Neuron (in vitro differentiated cells): ENCODE measurements around the gene IFT27.
"Not testable (repeated sequence)": the region's sequence is repeated elsewhere in the genome, so short reads cannot be mapped to it uniquely, and the experiment has no call there.

Experiments used
- H2AFZ ChIP-seq: one replicate; pipeline ENCODE4 v1.6.1; 2013; ENCODE audit warnings: low read depth, mild to moderate bottlenecking, inconsistent platforms, low read length, moderate library complexity
- H3K27me3 ChIP-seq: one replicate; pipeline ENCODE4 v1.6.1; 2013; ENCODE audit warnings: low read length; ENCODE audit not compliant: insufficient read depth
- H3K36me3 ChIP-seq: one replicate; pipeline ENCODE4 v1.6.1; 2013; ENCODE audit warnings: low read length; ENCODE audit not compliant: insufficient read depth
- H3K4me1 ChIP-seq: one replicate; pipeline ENCODE4 v1.6.1; 2013; ENCODE audit warnings: low read length; ENCODE audit not compliant: insufficient read depth
- H3K4me3 ChIP-seq: 2 replicates; pipeline ENCODE4 v1.5.1; 2013; ENCODE audit warnings: mild to moderate bottlenecking, low read length, moderate library complexity
- H3K9me3 ChIP-seq: one replicate; pipeline ENCODE4 v1.6.1; 2013; ENCODE audit warnings: low read length

The IFT27 gene

GRCh38 chr22:36758792-36759271 is 17.1 kb downstream of the IFT27 start:
- H3K9me3 ChIP-seq = peaks cover 3% of the 10 kb centered on the region
- no peak overlapping the region for H2AFZ ChIP-seq
- no peaks in the 10 kb centered on the region for H3K4me1 ChIP-seq

GRCh38 chr22:36757668-36758211 is 18.2 kb downstream of the IFT27 start:
- Histone ChIP-seq H3K4me3 (no peak overlapping the region), H3K4me1 (no peaks in the 10 kb centered on the region), H3K27me3 (peaks cover 2% of the 10 kb centered on the region)

More at GRCh38 chr22:36758792-36759271, 17.1 kb downstream of the IFT27 start:
- Histone ChIP-seq H3K36me3 (peaks cover 34% of the 10 kb centered on the region), H3K4me3 (no peak overlapping the region), H3K27me3 (peaks cover 2% of the 10 kb centered on the region)

GRCh38 chr22:36756746-36757655 is 18.9 kb downstream of the IFT27 start:
- H3K36me3 ChIP-seq = peaks cover 16% of the 10 kb centered on the region
- no peak overlapping the region for H2AFZ ChIP-seq

More at GRCh38 chr22:36757668-36758211, 18.2 kb downstream of the IFT27 start:
- Histone ChIP-seq H3K36me3 (peaks cover 23% of the 10 kb centered on the region), H3K9me3 (no peaks in the 10 kb centered on the region), H2AFZ (no peak overlapping the region)

GRCh38 chr22:36756031-36756430 is 19.9 kb downstream of the IFT27 start:
- Histone ChIP-seq H3K4me1 (no peaks in the 10 kb centered on the region), H3K4me3 (no peak overlapping the region), H2AFZ (no peak overlapping the region), H3K36me3 (peaks cover 8% of the 10 kb centered on the region), H3K27me3 (peaks cover 7% of the 10 kb centered on the region), H3K9me3 (no peaks in the 10 kb centered on the region)

More at GRCh38 chr22:36756746-36757655, 18.9 kb downstream of the IFT27 start:
- no peaks in the 10 kb centered on the region for H3K9me3 ChIP-seq
- H3K4me1 ChIP-seq = no peaks in the 10 kb centered on the region
- H3K27me3 ChIP-seq = peaks cover 7% of the 10 kb centered on the region
- H3K4me3 ChIP-seq = no peak overlapping the region

- Histone ChIP-seq H2AFZ (no peak overlapping the region), H3K36me3 (peaks cover under 1% of the 10 kb centered on the region), H3K27me3 (peaks cover 7% of the 10 kb centered on the region), H3K4me3 (no peak overlapping the region), H3K4me1 (no peaks in the 10 kb centered on the region), H3K9me3 (no peaks in the 10 kb centered on the region)
These were observed 20.6 kb downstream of the IFT27 start for GRCh38 chr22:36755316-36755715.

GRCh38 chr22:36754881-36755280 is 21.0 kb downstream of the IFT27 start:
- H3K27me3 ChIP-seq, H3K4me3 ChIP-seq, H3K4me1 ChIP-seq, H3K9me3 ChIP-seq, H3K36me3 ChIP-seq, H2AFZ ChIP-seq: not testable (repeated sequence)

- Histone ChIP-seq H3K36me3 (no peaks in the 10 kb centered on the region), H2AFZ (no peak overlapping the region), H3K27me3 (peaks cover 7% of the 10 kb centered on the region), H3K9me3 (no peaks in the 10 kb centered on the region), H3K4me1 (no peaks in the 10 kb centered on the region), H3K4me3 (no peak overlapping the region)
These were observed 22.0 kb downstream of the IFT27 start for GRCh38 chr22:36753916-36754315.

GRCh38 chr22:36753120-36753802 is 22.7 kb downstream of the IFT27 start:
- Histone ChIP-seq H3K27me3 (peaks cover 7% of the 10 kb centered on the region), H3K9me3 (no peaks in the 10 kb centered on the region), H2AFZ (no peak overlapping the region), H3K36me3 (no peaks in the 10 kb centered on the region), H3K4me3 (no peak overlapping the region), H3K4me1 (no peaks in the 10 kb centered on the region)

- H3K9me3 ChIP-seq = no peaks in the 10 kb centered on the region
- no peaks in the 10 kb centered on the region for H3K36me3 ChIP-seq
- no peak overlapping the region for H2AFZ ChIP-seq
- no peak overlapping the region for H3K4me3 ChIP-seq
- no peaks in the 10 kb centered on the region for H3K4me1 ChIP-seq
- H3K27me3 ChIP-seq = peaks cover 10% of the 10 kb centered on the region
These were observed 29.4 kb downstream of the IFT27 start for GRCh38 chr22:36746375-36746970.

GRCh38 chr22:36745301-36745995 is 30.5 kb downstream of the IFT27 start:
- Histone ChIP-seq H3K4me3 (no peak overlapping the region), H3K36me3 (no peaks in the 10 kb centered on the region), H3K4me1 (no peaks in the 10 kb centered on the region), H3K9me3 (no peaks in the 10 kb centered on the region), H3K27me3 (peaks cover 10% of the 10 kb centered on the region), H2AFZ (no peak overlapping the region)

- Histone ChIP-seq H3K36me3 (no peaks in the 10 kb centered on the region), H2AFZ (no peak overlapping the region), H3K27me3 (peaks cover 10% of the 10 kb centered on the region), H3K9me3 (no peaks in the 10 kb centered on the region), H3K4me3 (no peak overlapping the region), H3K4me1 (no peaks in the 10 kb centered on the region)
These were observed 31.1 kb downstream of the IFT27 start for GRCh38 chr22:36744791-36745190.

- Histone ChIP-seq H3K36me3 (no peaks in the 10 kb centered on the region), H3K9me3 (no peaks in the 10 kb centered on the region), H3K27me3 (peaks cover 10% of the 10 kb centered on the region), H3K4me1 (no peaks in the 10 kb centered on the region), H2AFZ (no peak overlapping the region), H3K4me3 (no peak overlapping the region)
These were observed 31.5 kb downstream of the IFT27 start for GRCh38 chr22:36744413-36744765.
